Thyroid gland (tissue), 4 donors: ENCODE data around the gene IYD.

Experiments used
- CTCF ChIP-seq, 6 experiments: fragments of 200-600 bp in 3 of 6; fragments of 450-650 bp in 3 of 6; sonication (generic) in 3 of 6; IDR thresholded peaks; one replicate each; pipeline ENCODE4 v1.5.1; 2016 to 2019; ENCODE audit warnings: antibody characterized with exemption in 6 of 6, mild to moderate bottlenecking in 2 of 6, inconsistent platforms in 1 of 6, moderate library complexity in 1 of 6
- POLR2A ChIP-seq, 2 donors: fragments of 450-650 bp; IDR thresholded peaks; one replicate each; pipeline ENCODE4 v1.6.1; 2017; ENCODE audit warnings: antibody characterized with exemption in 2 of 2, mild to moderate bottlenecking in 2 of 2, moderate library complexity in 1 of 2

- TF ChIP-seq CTCF (IDR thresholded peaks at IDR 0.05) (no peak), POLR2A (IDR thresholded peaks at IDR 0.05) (no peak)
These were observed 42.1 kb downstream of the IYD start for GRCh38 chr6:150410906-150411305.
